K562 (cell line): ENCODE data around the gene CEP170.

Experiments used
- CHCHD3 ChIP-seq: fragments of 250-450 bp; sonication (Bioruptor Pico); IDR thresholded peaks from 2 replicates; pipeline ENCODE4 v2.1.2; 2022; ENCODE audit warnings: mild to moderate bottlenecking
- CHD1 ChIP-seq: fragments of 200-600 bp; sonication (generic); IDR thresholded peaks from one replicate; pipeline ENCODE4 v1.6.1; 2012; ENCODE audit warnings: mild to moderate bottlenecking, moderate library complexity, low read length, inconsistent platforms
- CTCF ChIP-seq, 3 experiments: IDR thresholded peaks in 2 of 3; conservative IDR thresholded peaks in 1 of 3; 2 replicates each; pipeline ENCODE4 v1.5.1; 2011 to 2012; ENCODE audit warnings: low read length in 3 of 3, mild to moderate bottlenecking in 3 of 3, control low read depth in 2 of 3, improper control_type of control experiment in 1 of 3, inconsistent platforms in 1 of 3, low read depth in 1 of 3, mixed read lengths in 1 of 3, moderate library complexity in 1 of 3; ENCODE audit not compliant: insufficient read depth in 2 of 3
- ETS1 ChIP-seq: conservative IDR thresholded peaks from 2 replicates; pipeline ENCODE4 v1.6.1; 2011; ENCODE audit warnings: low read depth, mild to moderate bottlenecking, low read length; ENCODE audit not compliant: control insufficient read depth
- KDM1A ChIP-seq, 2 experiments: fragments of 450-650 bp; IDR thresholded peaks; 2 replicates each; pipeline ENCODE4 v1.6.1; 2016; ENCODE audit warnings: mild to moderate bottlenecking in 2 of 2
- MXD1 ChIP-seq: fragments of 250-450 bp; sonication (Bioruptor Pico); IDR thresholded peaks from 2 replicates; pipeline ENCODE4 v1.8.0; 2021; ENCODE audit warnings: borderline replicate concordance, mild to moderate bottlenecking, moderate library complexity; ENCODE audit not compliant: poor library complexity, severe bottlenecking
- NR0B1 ChIP-seq: fragments of 450-650 bp; IDR thresholded peaks from one replicate; pipeline ENCODE4 v1.6.1; 2018; ENCODE audit warnings: mild to moderate bottlenecking, moderate library complexity; ENCODE audit not compliant: partially characterized antibody
- POLR2A ChIP-seq: fragments of 450-650 bp; conservative IDR thresholded peaks from 2 replicates; pipeline ENCODE4 v1.6.1; 2016
- POLR2AphosphoS5 ChIP-seq: IDR thresholded peaks from 2 replicates; pipeline ENCODE4 v1.6.1; 2011; ENCODE audit warnings: mild to moderate bottlenecking, low read depth, low read length, moderate library complexity; ENCODE audit not compliant: control insufficient read depth, insufficient read depth
- SAFB ChIP-seq: fragments of 200-400 bp; formaldehyde crosslinking; IDR thresholded peaks from 2 replicates; pipeline ENCODE4 v1.6.1; 2017; ENCODE audit warnings: low read depth, low read length, borderline replicate concordance
- SMAD3 ChIP-seq: fragments of 450-650 bp; formaldehyde crosslinking; conservative IDR thresholded peaks from 2 replicates; pipeline ENCODE4 v1.4.0; 2020; ENCODE audit warnings: mild to moderate bottlenecking
- SMARCA4 ChIP-seq: fragments of 450-650 bp; IDR thresholded peaks from 2 replicates; pipeline ENCODE4 v1.6.1; 2016
- TEAD4 ChIP-seq, 2 experiments: sonication (generic) in 1 of 2; formaldehyde crosslinking in 1 of 2; IDR thresholded peaks; 2 replicates each; pipeline versions ENCODE4 v1.6.1 to v1.8.0; 2012 to 2022; ENCODE audit warnings: borderline replicate concordance in 1 of 2, inconsistent platforms in 1 of 2, low read length in 1 of 2, mild to moderate bottlenecking in 1 of 2, missing genetic modification reagents in 1 of 2
- ZFP1 ChIP-seq: fragments of 450-650 bp; formaldehyde crosslinking; IDR thresholded peaks from 2 replicates; pipeline ENCODE4 v1.4.0; 2020; ENCODE audit warnings: mild to moderate bottlenecking, mixed read lengths

GRCh38 chr1:243230914-243231313 lies 24.2 kb downstream of the CEP170 start:
- no peak for TF ChIP-seq KDM1A (IDR thresholded peaks at IDR 0.05)
- TF ChIP-seq SAFB = no peak
- no peak for TF ChIP-seq ETS1
- TF ChIP-seq ZFP1 (CRISPR knock-in tag) = peak; percentile 100
- no peak for TF ChIP-seq CHCHD3 (CRISPR knock-in tag)
- TF ChIP-seq SMARCA4 = no peak
- peak; percentile 11; the same call in 1 of the 2 replicates for TF ChIP-seq TEAD4 (IDR thresholded peaks at IDR 0.05; ENCODE audit: low read length)
- no peak for TF ChIP-seq TEAD4 (CRISPR knock-in tag; IDR thresholded peaks at IDR 0.05; ENCODE audit: borderline replicate concordance)
- no peak for TF ChIP-seq MXD1 (CRISPR knock-in tag)
- no peak for TF ChIP-seq SMAD3 (CRISPR knock-in tag)
- TF ChIP-seq POLR2A = no peak
- no peak for TF ChIP-seq NR0B1
- no peak for TF ChIP-seq CTCF (IDR thresholded peaks at IDR 0.05 in 2 of 3, conservative IDR thresholded peaks at IDR 0.05 in 1 of 3; ENCODE audit: insufficient read depth in 2 of 3, low read depth in 1 of 3, low read length in 3 of 3)
- TF ChIP-seq CHD1 = no peak
- no peak for TF ChIP-seq POLR2AphosphoS5
